Inferior parietal cortex (tissue), 1 donor: ENCODE results near the gene TUFT1.

ENCODE experiments used
- DNase-seq: peaks from one replicate; pipeline ENCODE4 v3.0.0-alpha.2; 2016; ENCODE audit errors: extremely low spot score

TUFT1 gene

DNA sequence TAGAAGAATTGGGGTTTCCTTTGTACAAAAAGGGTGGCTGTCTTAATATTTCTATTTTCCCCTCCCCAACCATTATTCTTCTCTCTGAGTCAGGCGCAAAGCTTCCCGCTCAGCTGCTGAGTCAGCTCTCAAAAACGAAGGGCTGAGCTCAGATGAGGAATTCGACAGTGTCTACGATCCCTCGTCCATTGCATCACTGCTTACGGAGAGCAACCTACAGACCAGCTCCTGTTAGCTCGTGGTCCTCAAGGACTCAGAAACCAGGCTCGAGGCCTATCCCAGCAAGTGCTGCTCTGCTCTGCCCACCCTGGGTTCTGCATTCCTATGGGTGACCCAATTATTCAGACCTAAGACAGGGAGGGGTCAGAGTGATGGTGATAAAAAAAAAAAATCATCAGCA, 3.0 kb upstream of the TUFT1 start:
- DNase-seq = no peak

GRCh38 chr1:151539321-151540020, 638 bp upstream of the TUFT1 start:
- peak; percentile 60 for DNase-seq

GRCh38 chr1:151540982-151541377, 871 bp downstream of the TUFT1 start:
- peak; percentile 8 for DNase-seq

- no peak for DNase-seq
Measured at GRCh38 chr1:151541752-151542151, 1.6 kb downstream of the TUFT1 start.

GRCh38 chr1:151542710-151543129, 2.6 kb downstream of the TUFT1 start:
- DNase-seq = no peak

GRCh38 chr1:151545542-151545941, 5.4 kb downstream of the TUFT1 start:
- no peak for DNase-seq

DNA sequence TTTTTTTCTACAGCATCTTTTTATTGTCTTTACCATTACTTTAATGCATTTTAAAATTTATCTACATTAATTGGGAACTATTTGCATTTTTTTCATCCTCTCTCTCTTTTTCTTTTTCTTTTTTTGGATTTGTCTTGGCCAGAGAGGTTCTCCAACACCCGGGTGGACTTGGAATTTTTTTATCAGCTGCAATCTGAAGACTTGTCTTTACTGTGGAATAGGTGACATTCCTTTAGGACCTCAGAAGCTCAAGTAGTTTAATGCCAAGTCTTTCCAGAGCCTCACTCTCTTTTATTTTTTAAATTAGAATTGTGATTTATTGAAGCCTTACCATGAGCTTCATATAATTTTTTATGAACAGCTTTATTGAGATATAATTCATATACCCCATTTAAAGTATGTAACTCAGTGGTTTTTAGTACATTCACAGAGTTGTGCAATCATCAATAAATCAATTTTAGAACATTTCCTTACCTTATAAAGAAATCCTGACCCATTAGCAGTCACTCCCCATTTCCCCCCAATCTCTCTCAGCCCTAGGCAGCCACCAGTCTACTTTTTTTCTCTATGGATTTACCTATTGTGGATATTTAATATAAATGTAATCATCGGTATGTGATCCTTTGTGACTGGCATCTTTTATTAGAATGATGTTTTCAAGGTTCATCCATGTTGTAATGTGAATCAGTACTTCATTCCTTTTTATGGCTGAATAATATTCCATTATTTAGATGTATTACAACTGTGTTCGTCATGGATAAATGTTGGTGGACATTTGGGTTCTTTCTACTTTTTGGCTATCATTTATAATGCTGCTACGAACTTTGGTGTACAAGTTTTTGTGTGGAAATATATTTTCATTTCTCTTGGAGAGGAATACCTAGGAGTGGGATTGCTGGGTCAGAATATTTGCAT, 6.2 kb downstream of the TUFT1 start:
- no peak for DNase-seq

DNA sequence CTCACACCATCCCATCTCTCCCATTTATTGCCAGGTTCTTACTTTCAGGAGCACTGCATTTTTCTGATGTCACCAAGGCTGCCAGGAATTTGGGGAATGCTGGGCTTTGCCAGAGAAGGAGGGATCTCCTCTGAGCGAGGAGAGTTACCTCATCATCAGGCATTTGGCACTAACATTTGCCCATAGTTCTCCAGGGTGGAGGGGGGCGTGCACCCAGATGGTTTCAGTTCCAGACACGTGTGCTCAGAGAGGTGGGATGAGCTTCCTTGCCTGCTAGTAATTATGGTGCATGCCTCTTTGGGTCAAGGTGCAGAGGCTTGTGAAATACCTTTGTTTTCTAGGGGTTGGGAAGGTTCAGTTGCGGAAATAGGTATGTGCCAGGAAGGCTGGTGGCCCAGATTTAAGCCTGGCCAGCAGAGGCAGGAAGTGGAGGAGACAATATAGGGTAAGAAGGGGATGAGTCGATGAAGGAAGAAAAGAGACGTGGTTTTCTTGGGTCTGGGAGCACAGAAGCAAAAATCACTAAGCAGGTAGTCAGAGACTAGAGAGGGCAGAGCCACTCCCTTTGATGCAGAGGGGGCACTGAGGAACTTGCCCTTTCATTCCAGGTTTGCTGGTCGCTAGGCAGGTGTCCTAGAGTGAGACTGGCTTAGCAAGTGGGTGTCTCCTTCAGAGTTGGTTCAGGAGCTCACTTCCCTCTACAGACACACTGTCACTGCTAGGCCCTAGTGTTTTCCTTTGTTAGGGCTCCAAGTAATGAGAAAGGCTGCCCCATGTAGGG, 7.2 kb downstream of the TUFT1 start:
- DNase-seq = no peak

GRCh38 chr1:151547900-151548230, 7.8 kb downstream of the TUFT1 start:
- no peak for DNase-seq

- no peak for DNase-seq
Measured at GRCh38 chr1:151549199-151549598, 9.1 kb downstream of the TUFT1 start.

DNA sequence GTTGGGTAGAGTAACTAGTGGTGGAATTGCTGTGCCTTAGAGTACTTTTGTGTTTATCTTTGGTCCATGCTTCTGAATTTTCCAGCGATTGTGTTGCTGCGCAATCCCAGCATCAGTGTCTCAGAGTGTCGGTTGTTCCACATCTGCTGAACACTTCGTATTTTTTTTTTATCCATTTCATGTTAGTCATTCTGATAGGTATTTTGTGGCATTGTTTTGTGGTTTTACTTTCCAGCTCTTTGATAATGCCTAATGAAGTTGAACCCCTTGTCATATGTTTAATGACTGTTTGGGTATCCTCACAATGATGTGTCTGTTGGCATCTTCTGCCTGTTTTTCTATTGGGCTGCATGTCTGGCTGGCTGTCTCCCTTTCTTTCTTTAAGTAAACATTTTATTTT, 13.6 kb downstream of the TUFT1 start:
- no peak for DNase-seq

- DNase-seq = no peak
Measured at GRCh38 chr1:151556052-151556451, 15.9 kb downstream of the TUFT1 start.

GRCh38 chr1:151562661-151563060, 22.6 kb downstream of the TUFT1 start:
- no peak for DNase-seq

DNA sequence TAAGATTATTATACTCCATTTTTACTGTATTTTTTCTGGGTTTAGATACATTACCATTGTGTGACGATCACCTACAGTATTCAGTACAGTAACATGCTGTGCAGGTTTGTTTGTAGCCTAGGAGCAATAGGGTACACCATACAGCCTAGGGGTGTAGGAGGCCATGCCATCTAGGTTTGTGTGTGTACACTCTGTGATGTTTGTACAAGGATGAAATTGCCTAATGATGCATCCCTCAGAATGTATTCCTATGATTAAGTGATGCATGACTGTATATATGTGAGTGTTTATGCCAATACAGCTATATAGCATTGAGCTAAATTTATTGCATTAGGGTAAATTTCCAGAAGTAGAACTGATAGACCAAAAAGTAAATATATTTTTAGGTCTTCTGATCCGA, 23.3 kb downstream of the TUFT1 start:
- DNase-seq = no peak

- DNase-seq = no peak
Measured at GRCh38 chr1:151565502-151566189, 25.5 kb downstream of the TUFT1 start.

- DNase-seq = no peak
Measured at GRCh38 chr1:151568626-151569088, 28.5 kb downstream of the TUFT1 start.

DNA sequence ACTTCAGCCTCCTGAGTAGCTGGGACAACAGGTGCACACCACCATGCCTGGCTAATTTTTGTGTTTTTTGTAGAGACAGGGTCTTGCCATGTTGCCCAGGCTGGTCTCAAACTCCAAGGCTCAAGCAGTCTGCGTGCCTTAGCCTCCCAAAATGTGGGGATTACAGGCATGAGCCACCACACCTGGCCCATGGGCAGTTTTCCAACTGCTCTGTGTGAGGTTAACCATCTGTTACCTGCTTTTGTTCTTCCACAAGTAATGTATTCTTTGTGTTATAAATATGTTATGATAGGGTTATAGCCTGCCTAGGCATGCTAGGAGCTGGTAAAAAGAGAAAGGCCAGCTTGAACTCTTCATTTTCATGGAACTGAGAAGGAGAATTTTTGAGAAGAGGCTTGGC, 30.7 kb downstream of the TUFT1 start:
- DNase-seq = no peak

- no peak for DNase-seq
Measured at GRCh38 chr1:151574575-151575529, 34.7 kb downstream of the TUFT1 start.

DNA sequence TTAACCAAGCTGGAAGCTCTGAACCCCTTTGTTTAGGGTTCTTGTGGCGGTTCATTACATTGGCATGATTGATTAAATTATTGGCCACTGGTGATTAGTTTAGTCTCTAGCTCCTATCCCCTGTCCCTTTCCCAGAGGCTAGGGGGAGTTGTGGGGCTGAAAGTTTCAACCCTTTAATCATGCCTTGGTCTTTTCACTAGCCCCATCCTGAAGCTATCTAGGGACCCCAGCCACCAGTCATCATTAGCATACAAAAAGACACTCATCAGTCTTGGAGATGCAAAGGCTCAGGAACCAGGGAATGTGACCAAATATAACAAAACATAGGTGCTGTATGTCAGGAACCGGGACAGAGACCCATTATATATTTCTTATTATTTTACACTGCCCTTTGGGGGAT, 37.1 kb downstream of the TUFT1 start:
- no peak for DNase-seq

GRCh38 chr1:151578941-151579340, 38.8 kb downstream of the TUFT1 start:
- DNase-seq = no peak
